ENCODE measurements around the gene C5AR2. TPM values are rescaled to one million over a fixed set of nuclear protein-coding genes. Genes with fewer than 3 reads are reported as not detected.
"Not testable (repeated sequence)": the region's sequence is repeated elsewhere in the genome, so short reads cannot be mapped to it uniquely, and the experiment has no call there.

The C5AR2 gene
- polyA plus RNA-seq, 1 donor, result 0.25 TPM

DNA sequence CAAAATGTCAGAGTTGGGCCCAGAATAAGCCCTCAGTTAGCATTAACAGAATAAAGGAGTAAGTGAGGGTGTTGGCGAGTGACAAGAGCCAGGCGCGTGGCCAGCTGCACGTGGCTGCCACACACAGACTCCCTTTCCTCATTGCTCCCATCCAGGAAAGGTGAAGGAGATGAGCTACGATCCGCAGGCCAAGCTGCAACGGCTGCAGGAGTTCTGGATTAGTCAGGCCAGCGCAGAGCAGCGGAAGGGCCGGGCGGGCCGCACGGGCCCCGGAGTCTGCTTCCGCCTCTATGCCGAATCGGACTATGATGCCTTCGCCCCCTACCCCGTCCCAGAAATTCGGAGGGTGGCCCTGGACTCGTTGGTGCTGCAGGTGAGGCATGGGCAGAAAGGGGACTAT, 30.3 kb downstream of the C5AR2 start:
- no peaks in the 10 kb centered on the region for H3K27me3 ChIP-seq (ENCODE audit: control insufficient read depth, insufficient read depth, low read length)
- no peak overlapping the region for H3K27ac ChIP-seq (ENCODE audit: low read length)
- no peak for DNase-seq
- no peak overlapping the region for H3K4me3 ChIP-seq (ENCODE audit: low read length)
- no CpG with 5 or more reads among the region's 21 CpGs for WGBS (ENCODE audit: insufficient coverage, low lambda C conversion rate)
- H3K4me1 ChIP-seq (ENCODE audit: control insufficient read depth, insufficient read depth, low read length), result no peaks in the 10 kb centered on the region
- peaks cover 72% of the 10 kb centered on the region for H3K36me3 ChIP-seq (ENCODE audit: control insufficient read depth, insufficient read depth, low read length)
- H3K9me3 ChIP-seq (ENCODE audit: control insufficient read depth, low read depth, low read length), result no peaks in the 10 kb centered on the region

- Histone ChIP-seq H3K36me3 (ENCODE audit: control insufficient read depth, insufficient read depth, low read length) (peaks cover 62% of the 10 kb centered on the region), H3K4me1 (ENCODE audit: control insufficient read depth, insufficient read depth, low read length) (no peaks in the 10 kb centered on the region), H3K4me3 (ENCODE audit: low read length) (no peak overlapping the region), H3K27ac (ENCODE audit: low read length) (no peak overlapping the region), H3K27me3 (ENCODE audit: control insufficient read depth, insufficient read depth, low read length) (no peaks in the 10 kb centered on the region), H3K9me3 (ENCODE audit: control insufficient read depth, low read depth, low read length) (no peaks in the 10 kb centered on the region)
- no peak for DNase-seq
- 93% methylated on average over 3 of the region's 13 CpGs for WGBS (ENCODE audit: insufficient coverage, low lambda C conversion rate)
These were observed 32.0 kb downstream of the C5AR2 start for GRCh38 chr19:47363758-47364531.

- DNase-seq; H3K9me3 ChIP-seq (ENCODE audit: control insufficient read depth, low read depth, low read length); H3K27me3 ChIP-seq (ENCODE audit: control insufficient read depth, insufficient read depth, low read length); H3K4me3 ChIP-seq (ENCODE audit: low read length); H3K27ac ChIP-seq (ENCODE audit: low read length); H3K4me1 ChIP-seq (ENCODE audit: control insufficient read depth, insufficient read depth, low read length): not testable (repeated sequence)
- WGBS (ENCODE audit: insufficient coverage, low lambda C conversion rate), result no CpG with 5 or more reads among the region's 10 CpGs
- H3K36me3 ChIP-seq (ENCODE audit: control insufficient read depth, insufficient read depth, low read length), result peaks cover 63% of the 10 kb centered on the region
These were observed 33.5 kb downstream of the C5AR2 start for GRCh38 chr19:47365455-47365854.

DNA sequence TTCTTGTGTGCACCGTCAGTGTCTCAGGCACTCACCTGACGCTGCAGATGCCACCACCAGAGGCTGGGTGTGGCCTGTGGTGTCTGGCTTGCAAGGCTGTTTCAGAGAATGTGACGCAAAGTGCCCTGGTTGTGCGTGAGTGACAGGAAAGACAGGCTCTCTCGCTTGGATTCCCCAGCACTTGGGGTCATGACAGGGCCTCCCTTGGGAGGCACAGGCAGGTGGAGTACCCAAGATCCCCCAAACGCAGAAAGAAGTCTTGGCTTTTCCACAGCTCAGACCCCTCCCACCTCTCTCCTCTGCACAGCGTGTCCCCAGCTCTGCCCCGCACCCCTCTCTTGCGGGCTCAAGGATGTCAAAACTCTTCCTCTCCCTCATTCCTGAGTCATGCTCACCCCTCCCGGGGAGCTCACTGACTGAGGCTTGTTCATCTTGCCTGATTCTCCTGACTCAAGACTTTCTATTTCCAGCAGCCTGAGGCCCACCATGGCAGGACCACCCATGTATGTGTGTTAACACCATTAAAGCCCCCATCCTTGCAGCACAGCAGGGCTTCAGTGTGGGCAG, 38.2 kb downstream of the C5AR2 start:
- WGBS (ENCODE audit: insufficient coverage, low lambda C conversion rate), result 70% methylated on average over 3 of the region's 10 CpGs
- H3K4me1 ChIP-seq (ENCODE audit: control insufficient read depth, insufficient read depth, low read length), result no peaks in the 10 kb centered on the region
- H3K9me3 ChIP-seq (ENCODE audit: control insufficient read depth, low read depth, low read length), result no peaks in the 10 kb centered on the region
- no peak overlapping the region for H3K4me3 ChIP-seq (ENCODE audit: low read length)
- no peaks in the 10 kb centered on the region for H3K27me3 ChIP-seq (ENCODE audit: control insufficient read depth, insufficient read depth, low read length)
- H3K36me3 ChIP-seq (ENCODE audit: control insufficient read depth, insufficient read depth, low read length), result peaks cover 66% of the 10 kb centered on the region
- H3K27ac ChIP-seq (ENCODE audit: low read length), result no peak overlapping the region
- no peak for DNase-seq

- no CpG with 5 or more reads among the region's 9 CpGs for WGBS (ENCODE audit: insufficient coverage, low lambda C conversion rate)
These were observed 39.3 kb downstream of the C5AR2 start for GRCh38 chr19:47371261-47371660.

DNA sequence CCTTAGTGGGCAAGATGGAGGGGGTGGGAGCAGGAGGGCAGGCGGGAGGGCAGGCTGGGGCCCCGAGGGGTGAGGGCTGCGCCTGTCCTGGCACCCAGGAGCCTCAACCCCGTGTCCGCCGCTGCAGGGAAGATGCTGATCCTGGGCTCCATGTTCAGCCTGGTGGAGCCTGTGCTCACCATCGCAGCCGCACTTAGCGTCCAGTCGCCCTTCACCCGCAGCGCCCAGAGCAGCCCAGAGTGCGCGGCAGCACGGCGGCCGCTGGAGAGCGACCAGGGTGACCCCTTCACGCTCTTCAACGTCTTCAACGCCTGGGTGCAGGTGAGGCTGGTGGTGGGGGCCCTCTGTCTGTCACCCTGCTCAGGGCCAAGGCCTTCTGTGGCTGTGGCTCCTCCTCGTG, 40.6 kb downstream of the C5AR2 start:
- peaks cover 84% of the 10 kb centered on the region for H3K36me3 ChIP-seq (ENCODE audit: control insufficient read depth, insufficient read depth, low read length)
- WGBS (ENCODE audit: insufficient coverage, low lambda C conversion rate), result no CpG with 5 or more reads among the region's 22 CpGs
- no peak for DNase-seq
- no peak overlapping the region for H3K4me3 ChIP-seq (ENCODE audit: low read length)
- no peak overlapping the region for H3K27ac ChIP-seq (ENCODE audit: low read length)
- no peaks in the 10 kb centered on the region for H3K4me1 ChIP-seq (ENCODE audit: control insufficient read depth, insufficient read depth, low read length)
- H3K27me3 ChIP-seq (ENCODE audit: control insufficient read depth, insufficient read depth, low read length), result no peaks in the 10 kb centered on the region
- no peaks in the 10 kb centered on the region for H3K9me3 ChIP-seq (ENCODE audit: control insufficient read depth, low read depth, low read length)

More at GRCh38 chr19:47371261-47371660, 39.3 kb downstream of the C5AR2 start:
- Histone ChIP-seq H3K4me3 (ENCODE audit: low read length) (no peak overlapping the region), H3K36me3 (ENCODE audit: control insufficient read depth, insufficient read depth, low read length) (peaks cover 78% of the 10 kb centered on the region), H3K4me1 (ENCODE audit: control insufficient read depth, insufficient read depth, low read length) (no peaks in the 10 kb centered on the region), H3K9me3 (ENCODE audit: control insufficient read depth, low read depth, low read length) (no peaks in the 10 kb centered on the region), H3K27ac (ENCODE audit: low read length) (no peak overlapping the region), H3K27me3 (ENCODE audit: control insufficient read depth, insufficient read depth, low read length) (no peaks in the 10 kb centered on the region)
- no peak for DNase-seq

DNA sequence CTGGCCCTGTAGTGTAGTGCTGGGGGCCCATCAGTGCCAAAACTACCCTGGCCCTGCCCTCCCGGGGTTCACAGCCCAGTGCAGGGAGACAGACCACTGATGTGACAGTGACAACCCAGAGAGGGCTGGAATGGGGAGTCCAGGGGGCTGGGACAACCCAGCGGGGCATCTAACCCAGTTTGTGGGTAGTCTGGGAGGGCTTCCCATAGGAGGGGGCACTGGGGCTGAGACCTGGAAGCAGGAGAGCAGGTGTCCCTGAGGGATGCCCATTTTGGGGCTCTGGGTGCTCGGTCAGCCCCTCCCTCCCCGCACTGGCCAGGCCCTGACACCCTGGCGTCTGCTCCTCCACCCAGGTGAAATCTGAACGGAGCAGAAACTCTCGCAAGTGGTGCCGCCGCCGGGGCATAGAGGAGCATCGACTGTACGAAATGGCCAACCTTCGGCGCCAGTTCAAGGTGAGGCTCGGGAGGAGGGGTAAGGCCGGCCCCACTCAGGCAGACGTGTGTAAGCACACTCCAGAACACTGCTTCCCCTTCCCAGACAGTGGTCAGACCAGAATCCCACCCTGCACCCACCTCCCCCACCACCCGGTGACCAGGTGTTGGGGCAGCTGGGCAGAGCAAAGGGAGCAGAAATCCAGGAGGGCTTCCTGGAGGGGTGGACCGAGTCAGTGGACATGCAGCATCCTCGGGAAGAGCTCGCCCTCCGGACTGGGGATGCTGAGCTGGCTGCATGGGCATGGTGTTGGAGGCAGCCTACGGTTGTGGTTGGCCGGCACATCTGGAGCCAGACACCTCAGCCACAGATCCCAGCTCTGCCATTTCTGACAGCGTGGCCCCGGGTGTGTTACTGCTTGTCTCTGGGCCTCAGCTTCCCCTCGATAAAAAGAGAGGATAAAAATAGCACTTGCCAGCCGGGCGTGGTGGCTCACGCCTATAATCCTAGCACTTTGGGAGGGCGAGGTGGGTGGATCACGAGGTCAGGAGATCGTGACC, 41.6 kb downstream of the C5AR2 start:
- H3K36me3 ChIP-seq (ENCODE audit: control insufficient read depth, insufficient read depth, low read length), result peaks cover 91% of the 10 kb centered on the region
- H3K9me3 ChIP-seq (ENCODE audit: control insufficient read depth, low read depth, low read length), result no peaks in the 10 kb centered on the region
- no peak overlapping the region for H3K27ac ChIP-seq (ENCODE audit: low read length)
- H3K27me3 ChIP-seq (ENCODE audit: control insufficient read depth, insufficient read depth, low read length), result no peaks in the 10 kb centered on the region
- no CpG with 5 or more reads among the region's 33 CpGs for WGBS (ENCODE audit: insufficient coverage, low lambda C conversion rate)
- no peak overlapping the region for H3K4me3 ChIP-seq (ENCODE audit: low read length)
- H3K4me1 ChIP-seq (ENCODE audit: control insufficient read depth, insufficient read depth, low read length), result no peaks in the 10 kb centered on the region
- DNase-seq, result no peak

DNA sequence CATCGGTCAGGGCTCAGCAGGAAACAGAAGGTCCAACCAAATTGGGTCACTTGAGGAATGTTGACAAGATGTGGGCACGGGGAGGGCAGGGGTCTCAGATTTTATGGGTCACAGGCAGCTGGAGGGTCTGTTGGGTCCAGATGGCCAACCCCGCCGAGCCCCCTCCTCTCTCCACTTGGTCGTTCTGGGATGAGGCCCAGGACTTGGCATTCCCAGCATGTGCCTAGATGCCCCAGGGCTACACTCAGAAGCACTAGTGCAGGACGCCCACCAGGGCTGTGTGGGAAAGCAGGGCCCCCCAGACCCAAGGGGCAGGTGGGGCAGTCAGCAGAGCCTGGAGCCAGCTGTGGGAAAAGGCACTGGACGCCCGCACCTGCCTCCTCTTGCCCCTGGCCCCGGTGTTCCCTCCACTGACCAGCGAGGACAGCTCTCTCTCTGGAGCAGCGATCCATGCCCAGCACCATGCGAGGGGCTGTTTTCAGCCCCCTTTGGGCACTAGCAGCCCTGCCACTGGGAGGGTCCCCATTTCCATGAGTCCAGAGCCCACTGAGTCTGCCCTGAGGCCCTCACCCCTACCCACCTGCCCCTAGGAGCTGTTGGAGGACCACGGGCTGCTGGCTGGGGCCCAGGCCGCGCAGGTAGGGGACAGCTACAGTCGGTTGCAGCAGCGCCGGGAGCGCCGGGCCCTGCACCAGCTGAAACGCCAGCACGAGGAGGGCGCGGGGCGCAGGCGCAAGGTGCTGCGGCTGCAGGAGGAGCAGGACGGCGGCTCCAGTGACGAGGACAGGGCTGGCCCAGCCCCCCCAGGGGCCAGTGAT, 43.1 kb downstream of the C5AR2 start:
- Histone ChIP-seq H3K36me3 (ENCODE audit: control insufficient read depth, insufficient read depth, low read length) (peaks cover 84% of the 10 kb centered on the region), H3K4me1 (ENCODE audit: control insufficient read depth, insufficient read depth, low read length) (no peaks in the 10 kb centered on the region), H3K27me3 (ENCODE audit: control insufficient read depth, insufficient read depth, low read length) (no peaks in the 10 kb centered on the region), H3K4me3 (ENCODE audit: low read length) (no peak overlapping the region), H3K9me3 (ENCODE audit: control insufficient read depth, low read depth, low read length) (no peaks in the 10 kb centered on the region), H3K27ac (ENCODE audit: low read length) (no peak overlapping the region)
- DNase-seq, result no peak
- WGBS (ENCODE audit: insufficient coverage, low lambda C conversion rate), result no CpG with 5 or more reads among the region's 30 CpGs

DNA sequence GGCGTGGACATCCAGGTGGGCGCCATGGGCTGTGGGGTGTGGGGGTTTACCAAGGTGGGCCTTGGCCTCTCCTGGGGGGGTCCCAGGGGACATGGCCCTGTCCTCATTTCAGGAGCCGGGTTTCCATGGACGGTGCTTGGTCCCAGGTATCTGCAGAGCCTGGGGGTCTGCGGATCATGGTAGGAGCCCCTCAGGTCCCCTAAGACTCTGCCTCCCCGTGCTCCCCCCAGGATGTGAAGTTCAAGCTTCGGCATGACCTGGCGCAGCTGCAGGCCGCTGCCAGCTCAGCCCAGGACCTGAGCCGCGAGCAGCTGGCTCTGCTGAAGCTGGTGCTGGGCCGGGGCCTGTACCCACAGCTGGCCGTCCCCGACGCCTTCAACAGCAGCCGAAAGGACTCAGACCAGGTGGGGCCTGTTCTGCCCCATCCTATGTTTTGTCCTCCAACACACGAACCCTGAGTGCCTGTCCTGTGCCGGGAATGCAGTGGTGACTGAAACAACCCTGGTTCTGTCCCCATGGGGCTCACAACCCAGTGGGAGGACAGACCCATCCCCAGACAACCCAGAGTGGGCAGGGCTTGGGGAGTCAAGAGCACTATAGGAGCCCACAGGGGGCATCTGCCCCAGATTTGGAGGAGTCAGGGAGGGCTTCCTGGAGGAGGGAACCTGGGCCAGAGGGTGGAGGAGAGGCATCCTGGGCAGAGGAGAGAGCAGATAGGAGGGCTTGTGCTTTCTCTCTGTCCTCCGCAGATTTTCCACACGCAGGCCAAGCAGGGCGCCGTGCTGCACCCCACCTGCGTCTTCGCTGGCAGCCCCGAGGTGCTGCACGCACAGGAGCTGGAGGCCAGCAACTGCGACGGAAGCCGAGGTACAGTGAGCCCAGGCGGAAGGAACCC, 44.0 kb downstream of the C5AR2 start:
- no peaks in the 10 kb centered on the region for H3K4me1 ChIP-seq (ENCODE audit: control insufficient read depth, insufficient read depth, low read length)
- H3K27me3 ChIP-seq (ENCODE audit: control insufficient read depth, insufficient read depth, low read length), result no peaks in the 10 kb centered on the region
- H3K36me3 ChIP-seq (ENCODE audit: control insufficient read depth, insufficient read depth, low read length), result peaks cover 83% of the 10 kb centered on the region
- no peak overlapping the region for H3K4me3 ChIP-seq (ENCODE audit: low read length)
- no peak overlapping the region for H3K27ac ChIP-seq (ENCODE audit: low read length)
- no peak for DNase-seq
- H3K9me3 ChIP-seq (ENCODE audit: control insufficient read depth, low read depth, low read length), result no peaks in the 10 kb centered on the region
- WGBS (ENCODE audit: insufficient coverage, low lambda C conversion rate), result no CpG with 5 or more reads among the region's 30 CpGs

All from large intestine (tissue), 3 donors.